ENCODE data around the gene MAOA. TPM values are rescaled to one million over a fixed set of nuclear protein-coding genes. Genes with fewer than 3 reads are reported as not detected.
A peak's percentile ranks its signal among the peaks of the same experiment; 100 is the strongest.
"Not testable (repeated sequence)": the region's sequence is repeated elsewhere in the genome, so short reads cannot be mapped to it uniquely, and the experiment has no call there.

MAOA gene
- total and polyA plus RNA-seq, 2 of the 13 experiments (the other 11 are each of a cell fraction or from before 2014, with no cell fraction given), result 13.4 to 14.7 TPM

DNA sequence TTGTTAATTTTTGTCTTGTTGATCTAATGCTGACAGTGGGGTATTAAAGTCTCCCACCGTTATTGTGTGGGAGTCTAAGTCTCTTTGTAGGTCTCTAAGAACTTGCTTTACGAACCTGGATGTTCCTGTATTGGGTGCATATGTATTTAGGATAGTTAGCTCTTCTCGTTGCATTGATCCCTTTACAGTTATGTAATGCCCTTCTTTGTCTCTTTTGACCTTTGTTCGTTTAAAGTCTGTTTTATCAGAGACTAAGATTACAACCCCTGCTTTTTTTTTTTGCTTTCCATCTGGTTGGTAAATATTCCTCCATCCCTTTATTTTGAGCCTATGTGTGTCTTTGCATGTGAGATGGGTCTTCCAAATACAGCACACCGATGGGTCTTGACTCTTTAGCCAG lies 69.1 kb downstream of the MAOA start:
- ATAC-seq, POLR2A ChIA-PET: not testable (repeated sequence)

More for the DNA sequence above, 69.1 kb downstream of the MAOA start:
- H3K9me3 ChIP-seq (ENCODE audit: low read length); CTCF ChIA-PET (ENCODE audit: low intra/inter-chr PET ratio, low total read pairs); H2AFZ ChIP-seq (ENCODE audit: low read length); H3K79me2 ChIP-seq (ENCODE audit: insufficient read depth, low read length); H4K20me1 ChIP-seq (ENCODE audit: insufficient read depth, low read length); H3K27me3 ChIP-seq (ENCODE audit: control insufficient read depth in 1 of 2, insufficient read depth in 2 of 2, low read length in 2 of 2); H3K27ac ChIP-seq (ENCODE audit: extremely low read length, insufficient read depth, low read length); H3K9ac ChIP-seq (ENCODE audit: insufficient read depth, low read depth, low read length); H3K36me3 ChIP-seq (replicated peaks in 1 of 2; ENCODE audit: control insufficient read depth in 1 of 2, insufficient read depth in 2 of 2, low read length in 2 of 2); H3K4me3 ChIP-seq (replicated peaks in 1 of 3; ENCODE audit: insufficient read depth in 1 of 3, low read depth in 2 of 3, low read length in 3 of 3); H3K4me2 ChIP-seq (ENCODE audit: low read depth, low read length); BruUV-seq (replicated peaks); in situ Hi-C loops (cut with HindIII; ENCODE audit: extremely low pct_ligation_motif_present, low pct_unique_long_range_greater_than_20kb); FAIRE-seq; TF ChIP-seq NR2F6 (IDR thresholded peaks at IDR 0.05); HNF4G (CRISPR knock-in tag; IDR thresholded peaks at IDR 0.05; ENCODE audit: borderline replicate concordance, low read depth); SOX13 (IDR thresholded peaks at IDR 0.05); SOX6 (IDR thresholded peaks at IDR 0.05): not testable (repeated sequence)
- 32% methylated on average over 3 of the region's 5 CpGs for WGBS (ENCODE audit: low lambda C conversion rate)
- intact Hi-C loops (cut with micrococcal nuclease; ENCODE audit: unreplicated experiment), result loop anchor here (5.0 kb wide), 1 partner anchor 68 kb away; the partner anchor contains the start of gene MAOA
- DNase-seq (ENCODE audit: low spot score), result peak; percentile 6
- TF ChIP-seq ESRRA (CRISPR knock-in tag; IDR thresholded peaks at IDR 0.05; ENCODE audit: low read depth) (0 out of 2 replicates have a peak, but pooled peaks have one; percentile 34), FOXA3 (CRISPR knock-in tag; IDR thresholded peaks at IDR 0.05) (0 out of 2 replicates have a peak, but pooled peaks have one; percentile 10), ARID5B (CRISPR knock-in tag; IDR thresholded peaks at IDR 0.05) (peak; percentile 51; the same call in 1 of the 2 replicates), NR2F6 (CRISPR knock-in tag; IDR thresholded peaks at IDR 0.05) (peak; percentile 40; the same call in 1 of the 2 replicates), POGZ (CRISPR knock-in tag; IDR thresholded peaks at IDR 0.05) (peak; percentile 42; the same call in 1 of the 2 replicates), GATAD2A (CRISPR knock-in tag; IDR thresholded peaks at IDR 0.05) (peak; percentile 61), HNF4G (IDR thresholded peaks at IDR 0.05; ENCODE audit: borderline replicate concordance, low read depth, low read length) (peak; percentile 54), SOX13 (CRISPR knock-in tag; conservative IDR thresholded peaks at IDR 0.05 in 1 of 2, IDR thresholded peaks at IDR 0.05 in 1 of 2) (peak in 1 of 2 experiments; percentile 84; a peak in 2 of 4 replicates), SOX6 (CRISPR knock-in tag; IDR thresholded peaks at IDR 0.05) (peak; percentile 87), ONECUT2 (CRISPR knock-in tag; IDR thresholded peaks at IDR 0.05) (peak; percentile 69), HNF4A (CRISPR knock-in tag; IDR thresholded peaks at IDR 0.05) (peak; percentile 51), PAXIP1 (CRISPR knock-in tag; conservative IDR thresholded peaks at IDR 0.05) (peak; percentile 64), SOX5 (CRISPR knock-in tag; IDR thresholded peaks at IDR 0.05; ENCODE audit: borderline replicate concordance) (peak; percentile 64; the same call in 1 of the 2 replicates)
- TF ChIP-seq, protein P1, sequence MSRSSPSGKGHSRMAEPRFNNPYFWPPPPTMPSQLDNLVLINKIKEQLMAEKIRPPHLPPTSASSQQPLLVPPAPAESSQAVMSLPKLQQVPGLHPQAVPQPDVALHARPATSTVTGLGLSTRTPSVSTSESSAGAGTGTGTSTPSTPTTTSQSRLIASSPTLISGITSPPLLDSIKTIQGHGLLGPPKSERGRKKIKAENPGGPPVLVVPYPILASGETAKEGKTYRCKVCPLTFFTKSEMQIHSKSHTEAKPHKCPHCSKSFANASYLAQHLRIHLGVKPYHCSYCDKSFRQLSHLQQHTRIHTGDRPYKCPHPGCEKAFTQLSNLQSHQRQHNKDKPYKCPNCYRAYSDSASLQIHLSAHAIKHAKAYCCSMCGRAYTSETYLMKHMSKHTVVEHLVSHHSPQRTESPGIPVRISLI (CRISPR knock-in tag; IDR thresholded peaks at IDR 0.05; ENCODE audit: borderline replicate concordance), result peak; percentile 63; the same call in 1 of the 2 replicates
- peaks cover 30% of the 10 kb centered on the region for H3K4me1 ChIP-seq (ENCODE audit: insufficient read depth, low read length)
